NOMO-1 (cell line): ENCODE measurements around the gene UFC1.

Experiments used
- DNase-seq, 2 experiments: peaks; one replicate each; lab custom pipeline; 2025; ENCODE audit not compliant: unreplicated experiment in 2 of 2; lab: John Stamatoyannopoulos, UW

Gene UFC1

DNA sequence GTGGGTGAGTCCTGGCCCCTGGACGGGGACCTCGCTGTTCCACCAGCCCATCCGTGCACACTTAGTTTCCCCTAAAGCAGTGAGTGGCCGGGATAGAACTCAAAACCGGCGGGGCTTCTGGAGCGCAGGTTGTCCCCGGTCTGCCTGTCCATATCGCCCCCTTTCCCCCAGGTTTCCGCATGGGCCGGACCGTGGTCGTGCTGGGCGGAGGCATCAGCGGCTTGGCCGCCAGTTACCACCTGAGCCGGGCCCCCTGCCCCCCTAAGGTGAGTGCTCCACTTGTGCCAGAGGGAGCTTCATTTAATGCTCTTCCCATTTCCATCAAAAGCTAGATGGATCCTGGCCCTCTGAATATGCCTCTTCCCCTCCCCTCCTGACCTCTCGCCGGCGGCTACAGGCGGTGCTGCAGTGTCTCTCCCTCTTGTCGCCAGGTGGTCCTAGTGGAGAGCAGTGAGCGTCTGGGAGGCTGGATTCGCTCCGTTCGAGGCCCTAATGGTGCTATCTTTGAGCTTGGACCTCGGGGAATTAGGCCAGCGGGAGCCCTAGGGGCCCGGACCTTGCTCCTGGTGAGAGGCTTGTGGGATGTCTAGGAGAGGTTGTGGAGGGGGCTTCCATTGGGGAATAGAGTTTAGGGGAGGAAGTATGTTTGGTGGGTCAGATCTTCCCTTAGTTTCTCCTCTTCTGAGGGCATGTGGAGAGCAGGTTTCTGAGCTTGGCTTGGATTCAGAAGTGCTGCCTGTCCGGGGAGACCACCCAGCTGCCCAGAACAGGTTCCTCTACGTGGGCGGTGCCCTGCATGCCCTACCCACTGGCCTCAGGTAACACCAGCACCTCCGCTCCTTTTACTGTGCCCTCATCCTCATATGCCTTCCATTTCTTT lies 13.1 kb downstream of the UFC1 start:
- DNase-seq = peak in 1 of 2 experiments; percentile 15

DNA sequence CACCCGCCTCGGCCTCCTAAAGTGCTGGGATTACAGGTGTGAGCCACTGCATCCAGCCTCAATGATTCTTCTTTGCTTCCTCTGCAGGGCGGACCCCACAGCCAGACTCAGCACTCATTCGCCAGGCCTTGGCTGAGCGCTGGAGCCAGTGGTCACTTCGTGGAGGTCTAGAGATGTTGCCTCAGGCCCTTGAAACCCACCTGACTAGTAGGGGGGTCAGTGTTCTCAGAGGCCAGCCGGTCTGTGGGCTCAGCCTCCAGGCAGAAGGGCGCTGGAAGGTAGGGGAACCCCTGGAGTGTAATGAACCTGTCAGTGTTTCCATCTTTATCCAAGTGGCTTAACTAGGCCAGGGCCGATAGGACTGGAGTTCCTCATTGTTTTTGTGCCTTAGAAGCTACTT lies 15.1 kb downstream of the UFC1 start:
- no peak for DNase-seq

DNA sequence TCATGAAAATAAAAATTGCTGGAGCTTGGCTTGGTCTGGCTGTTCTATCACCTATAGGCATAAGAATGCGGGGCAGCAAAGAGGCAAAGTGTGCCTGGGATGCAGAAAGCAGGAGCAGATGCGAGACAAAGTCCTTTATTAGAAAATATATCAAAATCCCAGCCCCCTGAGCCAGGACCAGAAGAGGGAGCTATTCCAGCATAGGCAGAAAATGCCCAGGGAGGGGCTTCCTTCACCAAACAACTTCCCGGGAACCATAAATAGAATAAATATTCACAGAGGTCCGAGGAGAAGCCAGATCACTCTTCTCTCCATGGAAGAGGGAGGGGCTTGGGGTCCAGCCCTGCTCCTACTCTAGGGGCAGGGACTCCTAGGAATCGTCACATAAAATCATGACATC lies 17.4 kb downstream of the UFC1 start:
- no peak for DNase-seq

DNA sequence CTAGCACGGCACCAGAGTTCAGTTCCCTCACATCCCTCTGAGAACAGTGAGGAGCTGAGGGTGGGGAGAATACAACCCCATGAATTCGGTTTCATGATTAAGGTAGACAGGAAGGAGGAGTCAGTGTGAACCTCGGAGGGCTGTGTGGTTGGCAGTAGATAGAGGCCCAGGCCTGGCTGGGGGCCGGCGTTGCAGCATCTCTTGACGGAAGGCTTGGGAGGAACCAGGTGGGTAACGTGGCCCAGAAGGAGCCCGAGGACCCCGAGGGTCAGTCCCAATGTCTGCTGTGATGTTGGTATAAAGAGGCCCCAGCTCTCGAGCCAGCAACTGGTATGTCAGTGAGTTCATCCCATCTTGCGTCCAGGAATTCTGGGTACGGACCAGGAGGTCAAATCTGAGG lies 17.9 kb downstream of the UFC1 start:
- no peak for DNase-seq

DNA sequence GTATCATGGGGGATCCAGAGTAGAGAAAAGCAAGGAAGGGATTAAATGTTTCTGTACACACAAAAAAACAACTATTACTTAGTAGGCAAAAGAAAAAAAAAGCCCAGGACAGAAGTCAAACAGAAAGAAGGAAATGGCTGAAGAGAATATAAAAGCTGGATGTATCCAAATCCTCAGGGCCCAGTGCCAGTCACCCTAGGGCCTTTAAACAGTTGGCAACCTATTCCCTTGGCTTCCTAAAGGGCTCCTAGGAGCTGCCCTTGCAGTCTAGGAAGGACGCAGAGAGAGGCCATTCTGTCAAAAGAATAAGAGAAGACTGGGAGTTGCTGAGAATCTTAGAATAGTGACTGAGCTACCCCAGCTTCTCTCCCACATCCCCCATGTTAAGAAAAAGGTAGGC lies 18.6 kb downstream of the UFC1 start:
- no peak for DNase-seq

DNA sequence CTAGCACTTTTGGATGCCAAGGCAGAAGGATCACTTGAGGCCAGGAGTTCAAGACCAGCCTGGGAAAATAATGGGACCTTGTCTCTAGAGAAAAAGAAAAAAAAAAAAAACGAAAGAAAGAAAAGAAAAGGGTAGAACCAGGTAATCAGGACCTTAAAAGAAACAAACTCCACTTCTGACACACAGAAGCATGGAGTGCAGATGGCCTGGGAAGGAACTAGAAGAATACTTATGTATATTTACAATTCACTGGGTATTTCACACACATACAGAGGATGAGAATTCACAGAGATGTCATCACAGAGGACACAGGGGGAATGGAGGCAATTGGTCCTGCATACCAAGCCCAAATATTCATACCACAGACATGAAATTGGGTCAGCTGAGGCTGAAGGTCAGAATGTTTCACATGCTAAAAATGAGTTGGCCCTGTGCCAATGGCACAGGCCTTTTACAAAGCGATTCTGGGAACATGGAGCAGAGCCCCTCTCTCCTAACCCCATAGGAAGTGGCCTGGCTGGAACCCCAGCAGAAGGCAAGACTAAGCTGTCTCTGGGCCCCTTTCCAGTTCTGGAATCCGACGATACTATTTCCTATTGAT lies 19.1 kb downstream of the UFC1 start:
- no peak for DNase-seq

DNA sequence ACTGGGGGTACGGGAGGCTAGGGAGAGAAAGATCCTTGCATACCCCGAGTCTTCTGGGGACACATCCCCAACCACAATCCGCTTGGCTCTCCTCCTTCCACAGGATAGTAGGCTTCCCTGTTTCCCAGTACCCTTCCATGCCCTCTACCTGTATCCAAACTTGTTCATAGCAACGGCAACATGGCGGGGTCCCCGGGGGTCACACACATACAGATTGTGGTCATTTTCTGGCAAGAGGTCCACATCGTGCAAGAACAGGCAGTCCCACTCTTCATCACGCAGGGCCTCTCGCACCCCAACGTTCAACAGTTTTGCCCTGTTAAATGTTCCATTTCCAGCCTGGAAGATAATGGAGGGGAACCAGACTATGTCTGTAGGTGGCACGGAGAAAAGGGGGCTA lies 19.9 kb downstream of the UFC1 start:
- no peak for DNase-seq

DNA sequence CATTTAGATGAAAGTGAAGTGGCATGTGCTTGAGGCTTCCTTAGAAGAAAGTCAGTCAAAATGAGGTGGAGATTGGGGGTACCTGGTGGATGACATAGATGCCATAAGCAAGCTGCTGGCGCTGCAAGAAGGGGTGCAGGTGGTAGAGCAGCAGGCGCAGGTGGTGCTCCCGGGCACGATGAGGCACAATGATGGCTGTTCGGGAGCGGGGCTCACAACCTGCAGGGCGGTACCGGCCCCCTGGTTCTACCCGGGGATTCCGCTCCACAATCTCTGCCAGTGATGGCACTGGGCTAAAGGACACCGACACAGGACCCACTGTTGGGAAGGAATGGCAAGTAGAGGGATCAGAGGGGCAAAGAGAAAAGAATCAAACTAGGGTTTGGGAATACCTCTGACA lies 21.1 kb downstream of the UFC1 start:
- DNase-seq = no peak

DNA sequence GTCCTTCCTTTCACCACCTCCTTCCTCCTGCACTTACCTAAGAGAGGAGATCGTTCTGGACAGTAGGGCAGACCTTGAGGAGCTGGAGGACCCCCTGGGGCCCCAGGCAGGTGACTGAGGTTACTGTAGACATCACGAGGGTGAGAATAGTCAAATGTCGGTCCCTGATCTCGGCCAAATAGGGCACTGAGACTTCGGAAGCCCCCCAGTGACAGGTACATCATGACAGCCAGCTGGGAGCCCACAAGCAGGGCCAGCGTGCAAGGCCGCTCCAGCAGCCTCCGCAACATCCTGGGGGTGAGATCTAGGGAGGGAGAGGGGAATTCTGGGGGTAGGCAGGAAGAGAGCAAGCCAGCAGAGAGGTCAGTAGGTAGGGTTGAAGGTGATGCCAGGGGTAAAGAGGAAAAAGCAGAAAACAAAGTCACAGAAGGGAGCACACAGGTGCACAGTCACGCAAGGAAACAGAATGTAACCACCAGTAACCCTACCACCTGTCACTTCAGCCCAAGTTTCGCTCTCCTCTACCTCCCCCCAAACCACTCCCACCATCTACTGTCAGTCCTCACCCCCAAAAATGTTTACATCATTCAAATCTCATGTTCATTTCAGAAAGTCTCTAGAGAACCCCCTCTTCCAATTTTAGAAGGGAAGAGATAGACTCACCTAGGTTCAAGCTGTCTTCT lies 22.1 kb downstream of the UFC1 start:
- DNase-seq = no peak

DNA sequence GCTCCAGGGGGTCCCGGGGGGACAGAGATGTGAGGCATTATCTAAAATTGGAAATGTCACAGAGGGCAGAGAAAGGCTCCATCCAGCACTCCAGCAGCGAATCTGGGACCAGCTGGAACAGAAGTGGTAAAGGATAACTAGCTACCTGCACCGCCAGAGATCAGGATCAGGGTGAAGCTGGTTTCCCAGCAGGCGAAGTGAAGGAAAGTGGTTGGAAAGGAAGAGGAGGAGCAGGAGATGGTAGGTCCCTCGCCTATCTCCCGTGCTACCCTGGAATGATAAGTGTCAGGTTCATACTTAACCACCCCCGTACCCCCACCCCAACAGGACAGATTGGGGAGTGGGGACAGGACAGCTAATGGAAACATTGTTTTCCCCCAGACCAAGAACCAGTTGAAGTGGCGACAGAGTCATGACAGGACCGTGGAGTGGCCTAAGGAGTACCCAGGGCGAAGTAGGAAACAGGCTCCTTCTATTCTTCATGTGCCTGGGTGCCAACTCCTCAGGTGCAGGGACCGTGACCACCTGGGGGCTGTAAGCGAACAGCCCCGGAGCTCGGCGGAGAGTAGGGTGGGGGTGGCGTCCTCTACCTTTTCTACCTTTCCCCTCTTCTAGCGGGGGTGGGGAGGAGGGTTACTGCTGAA lies 22.8 kb downstream of the UFC1 start:
- no peak for DNase-seq

DNA sequence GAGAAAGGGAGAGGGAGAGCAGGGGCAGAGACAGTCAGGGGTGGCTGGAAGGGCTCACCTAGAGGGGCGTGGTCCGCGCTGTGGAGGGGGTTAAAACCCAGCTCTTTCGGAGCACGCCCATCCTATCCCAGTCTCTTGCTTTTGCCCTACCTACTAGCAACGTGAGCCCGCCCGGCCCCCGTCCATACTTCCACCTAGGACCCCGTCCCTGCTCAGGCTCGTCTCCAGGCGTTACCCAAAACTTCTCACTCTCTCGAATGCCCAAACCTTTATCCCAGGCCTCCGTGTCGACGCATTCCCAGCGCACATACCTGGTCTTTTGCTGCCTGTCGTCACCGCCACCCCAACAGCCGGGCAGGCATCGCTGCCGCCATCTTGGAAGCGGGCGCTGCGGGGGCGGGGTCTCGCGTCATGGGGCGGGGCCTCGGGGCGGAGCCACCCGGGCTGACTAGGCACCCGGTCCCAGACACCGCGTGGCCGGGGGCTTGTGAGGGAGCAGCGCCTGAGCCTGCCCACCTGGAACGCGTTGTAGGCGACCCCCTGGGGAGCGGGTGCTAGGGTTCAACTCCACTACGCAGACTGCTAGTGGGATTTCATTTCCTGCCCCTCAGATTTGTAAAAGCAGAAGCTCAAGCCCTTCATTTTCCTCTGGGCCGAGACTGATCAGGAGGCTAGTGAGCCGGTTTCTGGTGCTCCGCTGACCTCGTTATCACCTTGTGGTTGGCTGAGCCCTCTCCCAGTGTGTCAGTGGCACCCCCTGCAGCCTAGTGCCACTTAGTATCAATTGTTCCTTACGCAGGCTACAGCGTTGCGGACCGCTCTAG lies 23.5 kb downstream of the UFC1 start, which contains the start of gene B4GALT3:
B4GALT3 (minus strand) TSS at position 396 of the 824 bp plus-strand sequence. CDS start 1,447 bp downstream, outside the sequence.
- peak; percentile 76 to 78 for DNase-seq

DNA sequence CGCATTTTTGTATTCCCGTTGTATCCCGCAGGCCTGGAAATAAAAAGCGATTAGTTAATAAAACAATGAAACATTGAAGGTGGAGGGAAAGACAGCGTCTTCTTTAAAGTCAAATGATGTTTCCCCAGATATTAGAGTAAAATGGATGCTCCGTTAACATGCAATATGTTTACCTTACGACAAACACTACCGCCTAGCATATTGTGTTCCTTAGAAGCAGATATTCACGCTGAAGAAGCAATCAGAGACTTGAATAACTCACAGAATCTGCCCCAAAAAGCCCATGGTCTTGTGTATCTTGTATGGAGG lies 24.1 kb downstream of the UFC1 start:
- no peak for DNase-seq

DNA sequence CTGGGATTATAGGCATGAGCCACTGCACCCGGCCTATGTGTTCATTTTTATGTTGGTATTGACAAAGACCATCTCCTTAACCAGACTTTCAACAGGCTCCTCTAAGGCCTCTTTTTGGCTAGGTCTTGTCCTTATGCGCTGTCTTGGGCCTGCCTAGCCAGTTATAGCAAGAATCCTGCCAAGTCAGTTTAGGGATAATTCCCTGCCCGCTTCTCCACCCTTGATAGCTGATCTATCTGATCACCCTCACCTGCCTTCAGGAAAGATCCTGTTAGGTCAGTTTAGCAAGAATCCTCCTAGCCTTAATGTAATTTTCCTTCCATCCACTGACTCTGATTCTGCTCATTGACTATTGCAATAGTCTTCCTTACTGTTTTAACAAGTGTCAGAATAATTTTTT lies 25.9 kb downstream of the UFC1 start:
- DNase-seq = no peak

DNA sequence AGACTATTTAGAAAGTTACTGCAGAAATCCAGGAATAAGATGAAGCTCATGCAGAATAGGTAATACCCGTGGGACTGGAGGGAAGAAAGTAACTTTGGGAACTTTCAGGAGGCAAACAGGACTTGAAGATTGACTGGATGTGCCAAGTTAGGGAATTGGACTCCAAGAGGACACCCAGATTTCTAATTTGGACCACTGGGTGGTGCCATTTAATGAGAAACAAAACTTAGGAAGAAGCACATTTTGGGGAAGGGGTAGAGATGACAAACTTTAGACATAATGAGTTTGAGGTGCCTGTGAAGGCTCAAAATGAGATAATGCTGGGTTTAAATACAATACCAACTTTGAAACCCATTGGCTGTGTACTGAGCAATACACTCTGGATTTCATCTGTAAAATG lies 26.9 kb downstream of the UFC1 start:
- no peak for DNase-seq

DNA sequence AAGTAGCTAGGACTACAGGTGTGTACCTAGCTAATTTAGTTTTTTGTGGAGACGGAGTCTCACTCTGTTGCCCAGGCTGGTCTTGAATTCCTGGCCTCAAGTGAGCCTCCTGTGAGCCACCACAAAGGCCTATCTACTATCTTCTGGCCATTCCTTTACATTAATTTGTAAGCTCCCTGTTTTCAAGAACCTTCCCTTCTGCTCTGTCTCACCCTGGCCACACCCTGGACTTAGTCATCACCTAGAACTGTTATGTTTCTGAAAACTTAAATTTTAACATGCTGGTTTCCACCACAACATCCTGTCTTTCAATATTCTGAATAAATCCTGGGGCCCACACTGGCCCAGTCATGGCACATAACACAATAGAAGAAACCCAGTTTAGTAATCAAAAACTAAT lies 28.4 kb downstream of the UFC1 start:
- peak; percentile 70 to 79 for DNase-seq

DNA sequence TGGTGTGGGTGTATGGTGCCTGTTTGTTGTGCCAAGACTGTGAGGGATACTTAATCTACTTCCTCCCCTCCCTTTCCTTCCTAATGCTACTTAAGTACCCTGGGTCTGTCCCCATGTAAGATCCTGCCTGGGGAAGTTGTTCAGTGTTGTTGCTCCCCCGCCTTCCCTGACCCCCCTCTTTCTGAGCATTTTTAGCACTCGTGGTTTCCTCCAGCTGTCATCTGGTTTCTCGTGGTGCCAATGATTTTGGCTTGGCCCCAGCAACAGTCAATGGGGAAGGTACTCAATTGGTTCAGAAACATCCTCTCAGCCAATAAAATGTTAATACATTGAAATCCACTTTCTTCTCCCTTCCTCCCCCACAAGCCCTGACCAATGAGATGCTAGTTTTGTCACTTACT lies 31.5 kb downstream of the UFC1 start:
- peak; percentile 97 to 98 for DNase-seq

DNA sequence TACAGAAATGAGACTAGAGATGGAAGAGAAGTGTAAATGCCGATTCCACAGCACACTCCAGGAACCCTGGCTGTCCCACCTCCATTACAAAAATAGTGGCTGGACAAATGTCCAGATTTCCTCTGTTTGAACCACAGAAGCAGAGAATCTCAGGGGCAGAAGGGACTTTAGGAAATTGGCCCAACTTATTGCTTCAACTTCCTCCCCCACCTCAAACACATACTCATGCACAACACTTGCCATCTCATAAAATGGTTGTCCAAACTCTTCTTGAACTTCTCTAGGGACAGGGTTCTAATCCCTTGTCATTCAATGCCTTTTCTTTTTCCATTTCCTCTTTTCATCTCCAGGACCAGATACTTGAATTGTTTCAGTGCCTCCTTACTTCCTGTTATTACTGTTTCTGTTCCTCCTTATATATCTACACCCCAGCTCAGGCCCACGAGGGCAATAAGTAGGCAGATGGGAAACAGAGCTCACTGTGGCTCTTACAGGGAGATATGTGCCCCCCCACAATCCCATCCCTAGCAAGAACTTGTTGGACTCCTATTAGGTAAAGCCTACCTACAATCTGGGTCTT lies 32.0 kb downstream of the UFC1 start:
- DNase-seq = peak; percentile 85 to 97

DNA sequence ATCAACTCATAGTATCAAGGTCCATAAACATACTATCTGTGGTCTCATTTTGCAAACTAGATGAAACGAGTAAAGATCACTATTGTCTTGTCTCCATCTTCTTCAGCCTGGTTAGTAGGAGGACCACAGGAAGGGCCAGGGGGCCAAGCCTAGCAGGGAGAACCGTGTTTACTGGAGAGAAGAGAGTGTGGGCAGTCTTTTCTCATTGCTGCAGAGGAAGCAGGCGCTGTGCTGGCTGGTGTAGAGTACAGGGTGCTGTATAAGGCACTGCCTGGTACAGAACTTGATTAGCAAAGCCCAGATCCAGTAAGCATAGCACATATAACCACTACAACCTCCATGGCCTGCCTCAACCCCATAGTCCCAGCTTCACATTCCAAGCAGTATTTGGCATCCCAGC lies 33.5 kb downstream of the UFC1 start:
- DNase-seq = no peak

DNA sequence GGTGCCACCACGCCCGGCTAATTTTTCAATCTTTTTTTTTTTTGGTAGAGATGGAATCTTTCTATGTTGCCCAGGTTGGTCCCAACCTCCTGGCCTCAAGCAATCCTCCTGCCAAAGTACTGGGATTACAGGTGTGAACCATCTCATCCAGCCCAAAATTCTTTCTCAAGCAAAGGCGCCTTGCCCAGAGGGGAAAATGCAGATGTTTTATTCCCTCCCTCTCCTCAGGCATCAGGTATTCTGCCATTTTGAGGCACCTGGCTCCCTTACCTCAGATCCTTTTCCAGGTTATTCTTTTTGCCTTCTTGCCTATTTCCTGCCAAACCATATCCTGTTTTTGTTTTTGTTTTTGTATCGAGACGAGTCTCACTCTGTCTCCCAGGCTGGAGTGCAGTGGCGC lies 34.6 kb downstream of the UFC1 start:
- DNase-seq = no peak

DNA sequence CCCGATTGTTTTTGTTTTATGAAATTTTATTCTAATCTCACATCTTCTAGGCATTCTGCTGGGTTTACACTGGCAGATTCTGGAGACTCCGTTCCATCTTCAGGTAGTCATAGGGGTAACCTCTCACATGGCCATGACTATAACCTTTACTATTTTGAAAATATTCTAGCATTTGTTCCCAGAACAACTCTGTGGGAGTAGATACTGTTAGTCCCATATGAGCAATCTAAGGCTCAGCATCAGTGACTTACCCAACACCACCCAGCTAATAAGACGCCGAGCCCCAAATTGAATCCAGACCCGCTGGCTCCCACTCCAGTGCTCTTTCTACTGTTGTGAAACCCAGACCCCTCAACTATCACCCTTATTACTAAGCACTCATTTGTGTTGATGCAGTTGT lies 35.3 kb downstream of the UFC1 start:
- no peak for DNase-seq
